H1 (cell line): ENCODE data around the gene CACNA2D3.

ENCODE experiments used
- CHD2 ChIP-seq: IDR thresholded peaks from 2 replicates; pipeline ENCODE4 v1.6.1; 2012; ENCODE audit warnings: low read length, improper control_type of control experiment
- EZH2 ChIP-seq: fragments of 200-600 bp; sonication (generic); IDR thresholded peaks from 2 replicates; pipeline ENCODE4 v1.7.1; 2012; ENCODE audit warnings: low read depth, mild to moderate bottlenecking, moderate library complexity, low read length, inconsistent platforms; ENCODE audit not compliant: severe bottlenecking
- GABPA ChIP-seq: IDR thresholded peaks from 2 replicates; pipeline ENCODE4 v1.6.1; 2011; ENCODE audit warnings: mild to moderate bottlenecking, low read length, moderate library complexity, borderline replicate concordance; ENCODE audit not compliant: insufficient read depth
- HDAC2 ChIP-seq, 2 experiments: fragments of 300-600 bp in 1 of 2; sonication (generic) in 1 of 2; IDR thresholded peaks; 2 replicates each; pipeline ENCODE4 v1.6.1; 2011 to 2012; ENCODE audit warnings: low read depth in 2 of 2, low read length in 2 of 2, mild to moderate bottlenecking in 2 of 2, moderate library complexity in 2 of 2, borderline replicate concordance in 1 of 2, inconsistent platforms in 1 of 2
- KDM5A ChIP-seq: fragments of 200-600 bp; IDR thresholded peaks from 2 replicates; pipeline ENCODE4 v1.7.1; 2012; ENCODE audit warnings: mild to moderate bottlenecking, low read length, inconsistent platforms, mixed read lengths
- POLR2A ChIP-seq, 2 experiments: IDR thresholded peaks; 1 replicate in 1 of 2; 2 replicates in 1 of 2; pipeline ENCODE4 v1.6.1; 2011; ENCODE audit warnings: low read depth in 2 of 2, low read length in 2 of 2, mild to moderate bottlenecking in 2 of 2; ENCODE audit errors: control extremely low read depth in 1 of 2
- POLR2AphosphoS5 ChIP-seq: IDR thresholded peaks from 2 replicates; pipeline ENCODE4 v1.6.1; 2011; ENCODE audit warnings: low read depth, low read length
- RBBP5 ChIP-seq: IDR thresholded peaks from 2 replicates; pipeline ENCODE4 v1.7.1; 2012; ENCODE audit warnings: low read depth, mild to moderate bottlenecking, inconsistent platforms, low read length, moderate library complexity, borderline replicate concordance
- SP1 ChIP-seq: IDR thresholded peaks from 2 replicates; pipeline ENCODE4 v1.6.1; 2011; ENCODE audit warnings: low read depth, low read length
- TAF1 ChIP-seq: IDR thresholded peaks from 2 replicates; pipeline ENCODE4 v1.6.1; 2011; ENCODE audit warnings: mild to moderate bottlenecking, low read depth, low read length
- TCF12 ChIP-seq: IDR thresholded peaks from 2 replicates; pipeline ENCODE4 v1.6.1; 2011; ENCODE audit warnings: low read depth, mild to moderate bottlenecking, low read length
- TF ChIP-seq, protein P1 (sequence below), 3 experiments: IDR thresholded peaks; 1 replicate in 2 of 3; 2 replicates in 1 of 3; pipeline versions ENCODE4 v1.5.1 to v1.6.1; 2011; ENCODE audit warnings: low read length in 3 of 3, mild to moderate bottlenecking in 3 of 3, inconsistent platforms in 2 of 3, low read depth in 1 of 3, moderate library complexity in 1 of 3; ENCODE audit not compliant: insufficient read depth in 1 of 3; ENCODE audit errors: control extremely low read depth in 1 of 3

- TF ChIP-seq, protein P1, sequence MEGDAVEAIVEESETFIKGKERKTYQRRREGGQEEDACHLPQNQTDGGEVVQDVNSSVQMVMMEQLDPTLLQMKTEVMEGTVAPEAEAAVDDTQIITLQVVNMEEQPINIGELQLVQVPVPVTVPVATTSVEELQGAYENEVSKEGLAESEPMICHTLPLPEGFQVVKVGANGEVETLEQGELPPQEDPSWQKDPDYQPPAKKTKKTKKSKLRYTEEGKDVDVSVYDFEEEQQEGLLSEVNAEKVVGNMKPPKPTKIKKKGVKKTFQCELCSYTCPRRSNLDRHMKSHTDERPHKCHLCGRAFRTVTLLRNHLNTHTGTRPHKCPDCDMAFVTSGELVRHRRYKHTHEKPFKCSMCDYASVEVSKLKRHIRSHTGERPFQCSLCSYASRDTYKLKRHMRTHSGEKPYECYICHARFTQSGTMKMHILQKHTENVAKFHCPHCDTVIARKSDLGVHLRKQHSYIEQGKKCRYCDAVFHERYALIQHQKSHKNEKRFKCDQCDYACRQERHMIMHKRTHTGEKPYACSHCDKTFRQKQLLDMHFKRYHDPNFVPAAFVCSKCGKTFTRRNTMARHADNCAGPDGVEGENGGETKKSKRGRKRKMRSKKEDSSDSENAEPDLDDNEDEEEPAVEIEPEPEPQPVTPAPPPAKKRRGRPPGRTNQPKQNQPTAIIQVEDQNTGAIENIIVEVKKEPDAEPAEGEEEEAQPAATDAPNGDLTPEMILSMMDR (IDR thresholded peaks at IDR 0.05; ENCODE audit: control extremely low read depth in 1 of 3, insufficient read depth in 1 of 3, low read depth in 1 of 3, low read length in 3 of 3), result no peak
- TF ChIP-seq CHD2 (no peak), POLR2A (IDR thresholded peaks at IDR 0.05; ENCODE audit: control extremely low read depth in 1 of 2, low read depth in 2 of 2, low read length in 2 of 2) (no peak), POLR2AphosphoS5 (no peak), SP1 (no peak), TAF1 (no peak), TCF12 (no peak), KDM5A (no peak), GABPA (no peak), RBBP5 (no peak), HDAC2 (IDR thresholded peaks at IDR 0.05; ENCODE audit: borderline replicate concordance in 1 of 2, low read depth in 2 of 2, low read length in 2 of 2) (no peak), EZH2 (no peak)
Measured at GRCh38 chr3:54888162-54888561, 765.8 kb downstream of the CACNA2D3 start.
